ENCODE measurements around the gene PHLDB3. TPM values are rescaled to one million over a fixed set of nuclear protein-coding genes. Genes with fewer than 3 reads are reported as not detected.
"Not testable (repeated sequence)": the region's sequence is repeated elsewhere in the genome, so short reads cannot be mapped to it uniquely, and the experiment has no call there.

The PHLDB3 gene
- total RNA-seq, 1 experiment from 2014 or later: 8.5 TPM

GRCh38 chr19:43548706-43549105 is 44.2 kb upstream of the PHLDB3 start:
- no peaks in the 10 kb centered on the region for H3K9me3 ChIP-seq (ENCODE audit: control insufficient read depth, low read depth, low read length)
- no CpG with 5 or more reads among the region's 2 CpGs for WGBS (ENCODE audit: extremely low coverage, insufficient read length, low lambda C conversion rate)

GRCh38 chr19:43547926-43548325 is 43.4 kb upstream of the PHLDB3 start:
- WGBS (ENCODE audit: extremely low coverage, insufficient read length, low lambda C conversion rate): no CpG with 5 or more reads among the region's 24 CpGs
- not testable (repeated sequence) for H3K9ac ChIP-seq (ENCODE audit: extremely low read depth, insufficient read length, low read length); H2BK5ac ChIP-seq (ENCODE audit: insufficient read length, low read length); H2AFZ ChIP-seq (ENCODE audit: low read length); H3K23me2 ChIP-seq (ENCODE audit: insufficient read length, low read depth, low read length, poor library complexity, severe bottlenecking); H4K20me1 ChIP-seq (ENCODE audit: control insufficient read depth, insufficient read depth, insufficient read length); H3K56ac ChIP-seq (ENCODE audit: insufficient read length, low read depth, low read length); H3K27me3 ChIP-seq (ENCODE audit: insufficient read depth, low read length); H3K27ac Mint-ChIP-seq; H4K8ac ChIP-seq (replicated peaks; ENCODE audit: insufficient read length, low read depth, low read length); H3K4me1 Mint-ChIP-seq; H3K18ac ChIP-seq (ENCODE audit: insufficient read length, low read depth, low read length); H2BK12ac ChIP-seq (ENCODE audit: insufficient read length, low read depth, low read length); H3K27ac ChIP-seq (ENCODE audit: insufficient read length, low read depth, low read length); H3T11ph ChIP-seq (ENCODE audit: low read length); DNase-seq; H2BK20ac ChIP-seq (ENCODE audit: low read depth, low read length, poor library complexity, severe bottlenecking); H3K79me1 ChIP-seq (ENCODE audit: insufficient read depth, low read depth, low read length, poor library complexity, severe bottlenecking); H3K4me2 ChIP-seq (ENCODE audit: insufficient read depth, insufficient read length, low read length); H3K4ac ChIP-seq (ENCODE audit: low read depth, low read length); H4K91ac ChIP-seq (ENCODE audit: insufficient read length, low read depth, low read length); H3K9me3 Mint-ChIP-seq; H2AK5ac ChIP-seq (ENCODE audit: insufficient read length, low read length); H3K79me2 ChIP-seq (ENCODE audit: insufficient read depth, low read length); H3K27me3 Mint-ChIP-seq (ENCODE audit: low read depth); H3K23ac ChIP-seq (ENCODE audit: insufficient read length, low read depth, low read length); H3K9me3 ChIP-seq (ENCODE audit: control insufficient read depth, low read depth, low read length); H2BK15ac ChIP-seq (ENCODE audit: low read depth, low read length); H3K4me1 ChIP-seq (ENCODE audit: insufficient read depth, low read length); H4K5ac ChIP-seq (ENCODE audit: insufficient read length, low read depth, low read length); H2BK120ac ChIP-seq (ENCODE audit: low read depth, low read length, poor library complexity, severe bottlenecking); H3K14ac ChIP-seq (ENCODE audit: insufficient read depth, low read length); H3K4me3 Mint-ChIP-seq
- peaks cover 24 to 73% (median 59%) of the 10 kb centered on the region in 3 experiments for H3K36me3 Mint-ChIP-seq (ENCODE audit: insufficient read depth in 1 of 3, low read depth in 3 of 3)

More at GRCh38 chr19:43548706-43549105, 44.2 kb upstream of the PHLDB3 start:
- Mint-ChIP-seq H3K4me1 (no peaks in the 10 kb centered on the region), H3K9me3 (no peaks in the 10 kb centered on the region), H3K36me3 (ENCODE audit: insufficient read depth in 1 of 3, low read depth in 3 of 3) (peaks cover 19 to 71% (median 57%) of the 10 kb centered on the region in 3 experiments), H3K27ac (no peak overlapping the region), H3K4me3 (no peak overlapping the region), H3K27me3 (ENCODE audit: low read depth) (no peaks in the 10 kb centered on the region)
- Histone ChIP-seq H4K8ac (replicated peaks; ENCODE audit: insufficient read length, low read depth, low read length) (no peak overlapping the region), H3K27me3 (ENCODE audit: insufficient read depth, low read length) (no peaks in the 10 kb centered on the region), H3K79me1 (ENCODE audit: insufficient read depth, low read depth, low read length, poor library complexity, severe bottlenecking) (no peaks in the 10 kb centered on the region), H4K5ac (ENCODE audit: insufficient read length, low read depth, low read length) (no peak overlapping the region), H2BK15ac (ENCODE audit: low read depth, low read length) (no peak overlapping the region), H3K27ac (ENCODE audit: insufficient read length, low read depth, low read length) (no peak overlapping the region), H3K23me2 (ENCODE audit: insufficient read length, low read depth, low read length, poor library complexity, severe bottlenecking) (no peaks in the 10 kb centered on the region), H3K9ac (ENCODE audit: extremely low read depth, insufficient read length, low read length) (no peak overlapping the region), H3K4me1 (ENCODE audit: insufficient read depth, low read length) (no peaks in the 10 kb centered on the region), H2AK5ac (ENCODE audit: insufficient read length, low read length) (no peak overlapping the region), H2BK120ac (ENCODE audit: low read depth, low read length, poor library complexity, severe bottlenecking) (no peak overlapping the region), H2BK12ac (ENCODE audit: insufficient read length, low read depth, low read length) (no peak overlapping the region), H4K91ac (ENCODE audit: insufficient read length, low read depth, low read length) (no peak overlapping the region), H4K20me1 (ENCODE audit: control insufficient read depth, insufficient read depth, insufficient read length) (no peaks in the 10 kb centered on the region), H3K23ac (ENCODE audit: insufficient read length, low read depth, low read length) (no peak overlapping the region), H3K79me2 (ENCODE audit: insufficient read depth, low read length) (no peaks in the 10 kb centered on the region), H2BK5ac (ENCODE audit: insufficient read length, low read length) (no peak overlapping the region), H2BK20ac (ENCODE audit: low read depth, low read length, poor library complexity, severe bottlenecking) (no peak overlapping the region), H3K56ac (ENCODE audit: insufficient read length, low read depth, low read length) (no peak overlapping the region), H3K4me2 (ENCODE audit: insufficient read depth, insufficient read length, low read length) (no peak overlapping the region), H3K4ac (ENCODE audit: low read depth, low read length) (no peak overlapping the region), H3T11ph (ENCODE audit: low read length) (no peak overlapping the region), H3K18ac (ENCODE audit: insufficient read length, low read depth, low read length) (no peak overlapping the region), H2AFZ (ENCODE audit: low read length) (no peak overlapping the region), H3K14ac (ENCODE audit: insufficient read depth, low read length) (no peak overlapping the region)
- no peak for DNase-seq
- TF ChIP-seq, protein P1, sequence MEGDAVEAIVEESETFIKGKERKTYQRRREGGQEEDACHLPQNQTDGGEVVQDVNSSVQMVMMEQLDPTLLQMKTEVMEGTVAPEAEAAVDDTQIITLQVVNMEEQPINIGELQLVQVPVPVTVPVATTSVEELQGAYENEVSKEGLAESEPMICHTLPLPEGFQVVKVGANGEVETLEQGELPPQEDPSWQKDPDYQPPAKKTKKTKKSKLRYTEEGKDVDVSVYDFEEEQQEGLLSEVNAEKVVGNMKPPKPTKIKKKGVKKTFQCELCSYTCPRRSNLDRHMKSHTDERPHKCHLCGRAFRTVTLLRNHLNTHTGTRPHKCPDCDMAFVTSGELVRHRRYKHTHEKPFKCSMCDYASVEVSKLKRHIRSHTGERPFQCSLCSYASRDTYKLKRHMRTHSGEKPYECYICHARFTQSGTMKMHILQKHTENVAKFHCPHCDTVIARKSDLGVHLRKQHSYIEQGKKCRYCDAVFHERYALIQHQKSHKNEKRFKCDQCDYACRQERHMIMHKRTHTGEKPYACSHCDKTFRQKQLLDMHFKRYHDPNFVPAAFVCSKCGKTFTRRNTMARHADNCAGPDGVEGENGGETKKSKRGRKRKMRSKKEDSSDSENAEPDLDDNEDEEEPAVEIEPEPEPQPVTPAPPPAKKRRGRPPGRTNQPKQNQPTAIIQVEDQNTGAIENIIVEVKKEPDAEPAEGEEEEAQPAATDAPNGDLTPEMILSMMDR (conservative IDR thresholded peaks at IDR 0.05): no peak
